KOPT-K1 (cell line): Measurements from ENCODE around the gene UST.
"Not testable (repeated sequence)": the region's sequence is repeated elsewhere in the genome, so short reads cannot be mapped to it uniquely, and the experiment has no call there.

Source experiments
- H3K27ac ChIP-seq: fragments of 200-600 bp; sonication (generic); 2 replicates; pipeline ENCODE4 v1.5.1; 2016; ENCODE audit warnings: antibody characterized with exemption, mild to moderate bottlenecking, low read depth, low read length; ENCODE audit not compliant: poor library complexity, severe bottlenecking
- H3K36me3 ChIP-seq: fragments of 200-600 bp; sonication (generic); 2 replicates; pipeline ENCODE4 v1.5.1; 2017; ENCODE audit warnings: antibody characterized with exemption, mild to moderate bottlenecking, low read length, moderate library complexity; ENCODE audit not compliant: insufficient read depth
- H3K9me3 ChIP-seq: fragments of 200-600 bp; sonication (generic); 2 replicates; pipeline ENCODE4 v1.5.1; 2017; ENCODE audit warnings: antibody characterized with exemption, low read length, mild to moderate bottlenecking; ENCODE audit not compliant: insufficient read depth, poor library complexity, severe bottlenecking

The UST gene

DNA sequence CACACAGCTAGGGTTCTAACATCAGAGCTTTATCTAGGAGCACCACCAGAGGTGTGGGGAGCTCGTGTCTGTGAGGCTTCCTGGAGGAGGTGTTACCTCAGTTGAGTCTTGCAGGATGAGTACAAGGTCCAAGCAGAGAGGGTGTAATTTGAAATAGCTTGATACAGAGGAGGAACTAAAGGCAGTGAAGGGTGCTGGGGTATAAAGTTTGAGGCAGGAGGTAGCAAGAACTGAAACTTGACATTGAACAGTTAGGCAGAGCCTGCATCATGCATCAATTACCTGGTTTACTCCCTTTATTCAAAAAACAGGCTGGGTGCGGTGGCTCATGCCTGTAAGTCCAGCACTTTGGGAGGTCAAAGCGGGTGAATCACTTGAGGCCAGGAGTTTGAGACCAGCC, 241.2 kb downstream of the UST start:
- Histone ChIP-seq H3K9me3 (no peaks in the 10 kb centered on the region), H3K27ac (no peak overlapping the region), H3K36me3 (no peaks in the 10 kb centered on the region)

GRCh38 chr6:148989585-148989984, 242.8 kb downstream of the UST start:
- H3K27ac ChIP-seq, result no peak overlapping the region
- no peaks in the 10 kb centered on the region for H3K36me3 ChIP-seq
- peaks cover 5% of the 10 kb centered on the region for H3K9me3 ChIP-seq

DNA sequence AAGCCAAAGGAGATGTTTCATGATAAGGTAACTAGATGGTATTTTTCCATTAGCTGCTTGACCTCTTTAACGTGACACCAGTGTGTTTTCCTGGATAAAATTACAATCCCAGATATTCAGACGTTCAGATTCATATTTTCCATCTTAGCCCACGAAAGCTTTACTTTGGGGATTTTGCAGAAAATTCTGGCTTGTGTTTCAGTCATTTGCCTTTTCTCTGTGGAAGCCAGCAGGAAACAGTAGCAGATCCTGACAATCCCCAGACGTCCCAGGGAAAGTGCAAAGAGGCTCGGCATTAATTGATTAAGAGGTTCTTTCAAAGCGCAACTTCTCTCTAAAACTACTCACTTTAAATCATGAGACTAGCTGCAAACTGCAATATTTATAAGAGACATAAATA, 243.6 kb downstream of the UST start:
- Histone ChIP-seq H3K9me3 (peaks cover 5% of the 10 kb centered on the region), H3K27ac (no peak overlapping the region), H3K36me3 (no peaks in the 10 kb centered on the region)

DNA sequence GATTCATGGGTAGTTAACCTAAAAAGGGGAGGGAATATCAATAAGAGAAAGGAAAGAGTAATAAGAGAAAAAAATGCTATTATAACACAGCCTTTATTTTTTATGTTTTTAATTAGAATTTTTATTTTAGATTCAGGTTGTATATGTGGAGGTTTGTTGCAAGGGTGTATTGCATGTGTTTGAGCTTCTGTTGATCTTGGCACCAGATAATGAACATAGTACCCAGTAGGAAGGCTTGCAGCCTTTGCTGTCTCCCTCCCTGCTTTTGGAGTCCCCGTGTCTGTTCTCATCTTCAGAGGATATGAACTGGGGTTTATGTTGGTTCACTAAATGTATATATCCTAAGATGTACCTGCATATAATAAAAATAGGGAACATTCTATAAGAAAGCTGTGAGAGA, 250.0 kb downstream of the UST start:
- H3K27ac ChIP-seq, result no peak overlapping the region
- H3K36me3 ChIP-seq, result no peaks in the 10 kb centered on the region
- H3K9me3 ChIP-seq, result peaks cover 32% of the 10 kb centered on the region

GRCh38 chr6:148997865-148998264, 251.0 kb downstream of the UST start:
- Histone ChIP-seq H3K27ac (no peak overlapping the region), H3K9me3 (peaks cover 37% of the 10 kb centered on the region), H3K36me3 (no peaks in the 10 kb centered on the region)

DNA sequence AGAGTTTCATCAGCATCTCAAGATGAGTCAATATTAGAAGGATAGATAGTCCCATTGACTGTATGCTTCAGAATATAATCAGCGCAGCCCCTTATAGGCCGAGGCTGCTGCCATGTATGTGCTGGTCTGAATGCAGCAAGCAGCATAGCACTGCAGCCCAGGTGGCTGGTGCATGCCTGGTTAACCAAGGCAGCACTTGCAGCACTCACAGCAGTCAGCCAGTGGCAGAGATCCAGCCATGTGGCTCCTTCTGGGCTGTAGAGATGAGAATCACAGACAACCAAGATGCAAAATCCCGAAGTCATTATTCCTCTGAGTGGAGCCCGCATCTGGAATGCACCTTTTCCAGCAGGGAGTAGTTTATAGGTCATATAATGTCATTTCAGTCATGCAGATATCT, 251.9 kb downstream of the UST start:
- Histone ChIP-seq H3K9me3 (peaks cover 33% of the 10 kb centered on the region), H3K27ac (no peak overlapping the region), H3K36me3 (no peaks in the 10 kb centered on the region)

DNA sequence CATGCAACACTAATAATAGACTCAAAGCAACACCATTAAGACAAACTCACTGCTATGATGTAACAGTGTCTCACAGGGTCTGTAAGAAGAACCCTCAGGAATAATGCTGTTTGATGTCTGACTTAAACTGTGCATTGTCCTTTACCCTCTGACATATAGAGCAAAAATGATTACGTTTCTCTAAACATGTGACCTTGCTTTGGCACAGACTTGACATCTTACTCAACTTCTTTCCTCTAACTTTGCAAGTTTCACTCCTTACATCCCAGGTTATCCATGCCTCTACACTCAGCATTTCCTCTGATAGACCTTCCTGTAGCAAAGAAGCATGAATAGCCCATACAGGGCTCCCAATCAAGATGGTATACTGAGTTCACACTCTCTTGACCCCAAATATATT, 252.7 kb downstream of the UST start:
- Histone ChIP-seq H3K27ac (no peak overlapping the region), H3K9me3 (peaks cover 32% of the 10 kb centered on the region), H3K36me3 (no peaks in the 10 kb centered on the region)

- Histone ChIP-seq H3K9me3 (peaks cover 32% of the 10 kb centered on the region), H3K27ac (no peak overlapping the region), H3K36me3 (no peaks in the 10 kb centered on the region)
These were observed 253.2 kb downstream of the UST start for GRCh38 chr6:148999929-149000468.

DNA sequence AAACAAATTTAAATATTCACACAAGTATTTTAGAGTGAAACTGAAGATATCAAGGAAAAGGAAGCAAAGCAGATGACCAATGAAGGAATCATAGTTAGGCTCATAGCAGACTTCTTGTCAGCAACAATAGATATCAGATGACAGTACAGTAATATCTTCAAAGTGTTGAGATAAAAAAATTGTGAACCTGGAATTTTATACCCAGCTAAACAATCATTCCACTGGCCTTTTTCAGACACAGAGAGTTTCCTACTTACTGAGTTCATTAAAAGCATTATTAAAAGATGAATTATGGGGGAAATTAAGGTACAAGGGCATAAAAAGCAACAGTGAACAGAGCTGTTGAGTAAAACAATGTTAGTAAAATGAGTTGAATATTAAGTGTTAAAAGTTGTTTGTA, 254.6 kb downstream of the UST start:
- H3K9me3 ChIP-seq, result peaks cover 32% of the 10 kb centered on the region
- H3K27ac ChIP-seq, result no peak overlapping the region
- H3K36me3 ChIP-seq, result no peaks in the 10 kb centered on the region

DNA sequence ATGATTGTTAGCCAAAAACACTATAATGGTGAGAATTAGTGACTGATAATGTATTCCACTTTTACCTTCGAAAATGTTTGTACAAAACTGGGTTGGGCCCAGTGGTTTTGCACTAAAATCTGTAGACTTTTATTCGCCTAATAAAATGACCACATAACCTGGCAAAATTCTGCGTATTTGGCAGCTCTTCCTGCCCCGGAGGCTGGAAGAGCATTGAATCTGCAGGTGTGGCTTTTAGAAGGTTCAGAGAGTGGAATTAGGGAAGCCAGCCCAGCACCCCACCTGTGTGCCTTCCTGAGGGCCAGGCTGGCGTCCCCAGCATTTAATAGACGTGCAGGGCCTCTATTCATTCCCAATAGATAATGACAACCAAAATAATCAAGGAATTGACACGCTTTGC, 256.7 kb downstream of the UST start:
- no peak overlapping the region for H3K27ac ChIP-seq
- H3K9me3 ChIP-seq, result peaks cover 24% of the 10 kb centered on the region
- H3K36me3 ChIP-seq, result no peaks in the 10 kb centered on the region

- H3K27ac ChIP-seq, result no peak overlapping the region
- peaks cover 17% of the 10 kb centered on the region for H3K9me3 ChIP-seq
- no peaks in the 10 kb centered on the region for H3K36me3 ChIP-seq
These were observed 257.8 kb downstream of the UST start for GRCh38 chr6:149004664-149005063.

- H3K36me3 ChIP-seq, H3K27ac ChIP-seq: not testable (repeated sequence)
- H3K9me3 ChIP-seq, result peaks cover 10% of the 10 kb centered on the region
These were observed 259.4 kb downstream of the UST start for GRCh38 chr6:149006236-149006635.

DNA sequence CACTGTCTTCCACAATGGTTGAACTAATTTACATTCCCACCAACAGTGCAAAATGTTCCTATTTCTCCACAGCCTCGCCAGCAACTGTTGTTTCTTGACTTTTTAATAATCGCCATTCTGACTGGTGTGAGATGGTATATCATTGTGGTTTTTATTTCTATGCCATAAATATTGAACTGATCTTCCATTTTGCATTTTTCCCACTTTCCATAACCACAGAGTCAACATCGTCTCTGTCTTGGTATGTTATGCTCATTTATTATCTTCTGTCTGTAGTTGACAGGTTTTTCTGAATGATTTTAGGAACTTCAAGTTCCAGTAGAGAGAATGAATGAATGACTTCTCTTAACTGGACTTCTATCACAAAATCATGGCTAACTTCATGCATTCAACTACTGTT, 259.8 kb downstream of the UST start:
- Histone ChIP-seq H3K27ac (no peak overlapping the region), H3K9me3 (peaks cover 6% of the 10 kb centered on the region), H3K36me3 (no peaks in the 10 kb centered on the region)

GRCh38 chr6:149007846-149008245, 261.0 kb downstream of the UST start:
- H3K9me3 ChIP-seq, result no peaks in the 10 kb centered on the region
- no peaks in the 10 kb centered on the region for H3K36me3 ChIP-seq
- no peak overlapping the region for H3K27ac ChIP-seq

DNA sequence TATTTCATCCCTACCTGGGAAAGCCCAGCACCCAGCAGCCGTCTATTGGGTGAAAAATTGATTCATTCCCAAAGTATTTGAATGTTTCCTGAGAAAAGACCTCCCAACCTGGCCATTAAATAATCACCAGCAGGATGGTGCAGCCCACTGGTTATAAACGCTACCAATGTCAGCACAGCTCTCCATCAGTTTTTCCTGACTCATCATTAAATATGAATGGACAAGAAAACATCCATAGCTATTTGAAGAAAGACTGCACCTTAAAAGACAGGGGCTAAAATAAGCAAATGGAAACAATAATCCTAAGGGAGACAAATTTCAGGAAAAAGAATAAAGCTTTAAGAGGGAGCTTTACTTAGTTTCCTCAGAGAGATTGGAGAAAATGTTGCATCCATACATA, 261.9 kb downstream of the UST start:
- H3K36me3 ChIP-seq, result no peaks in the 10 kb centered on the region
- H3K9me3 ChIP-seq, result no peaks in the 10 kb centered on the region
- H3K27ac ChIP-seq, result no peak overlapping the region

- Histone ChIP-seq H3K9me3 (no peaks in the 10 kb centered on the region), H3K27ac (no peak overlapping the region), H3K36me3 (no peaks in the 10 kb centered on the region)
These were observed 265.3 kb downstream of the UST start for GRCh38 chr6:149012040-149012545.
